ENCODE data around the gene SHFL.

- TF ChIP-seq, protein P1, sequence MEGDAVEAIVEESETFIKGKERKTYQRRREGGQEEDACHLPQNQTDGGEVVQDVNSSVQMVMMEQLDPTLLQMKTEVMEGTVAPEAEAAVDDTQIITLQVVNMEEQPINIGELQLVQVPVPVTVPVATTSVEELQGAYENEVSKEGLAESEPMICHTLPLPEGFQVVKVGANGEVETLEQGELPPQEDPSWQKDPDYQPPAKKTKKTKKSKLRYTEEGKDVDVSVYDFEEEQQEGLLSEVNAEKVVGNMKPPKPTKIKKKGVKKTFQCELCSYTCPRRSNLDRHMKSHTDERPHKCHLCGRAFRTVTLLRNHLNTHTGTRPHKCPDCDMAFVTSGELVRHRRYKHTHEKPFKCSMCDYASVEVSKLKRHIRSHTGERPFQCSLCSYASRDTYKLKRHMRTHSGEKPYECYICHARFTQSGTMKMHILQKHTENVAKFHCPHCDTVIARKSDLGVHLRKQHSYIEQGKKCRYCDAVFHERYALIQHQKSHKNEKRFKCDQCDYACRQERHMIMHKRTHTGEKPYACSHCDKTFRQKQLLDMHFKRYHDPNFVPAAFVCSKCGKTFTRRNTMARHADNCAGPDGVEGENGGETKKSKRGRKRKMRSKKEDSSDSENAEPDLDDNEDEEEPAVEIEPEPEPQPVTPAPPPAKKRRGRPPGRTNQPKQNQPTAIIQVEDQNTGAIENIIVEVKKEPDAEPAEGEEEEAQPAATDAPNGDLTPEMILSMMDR (conservative IDR thresholded peaks at IDR 0.05; ENCODE audit: low read length) = no peak
- no peak for TF ChIP-seq EZH2phosphoT487 (IDR thresholded peaks at IDR 0.05; ENCODE audit: borderline replicate concordance, low read depth, low read length)
These were observed 6.0 kb downstream of the SHFL start for GRCh38 chr19:10091895-10092641.
